HCT116 (cell line): ENCODE data around the gene FBN3. TPM values are rescaled to one million over a fixed set of nuclear protein-coding genes. Genes with fewer than 3 reads are reported as not detected.

Experiments used
- ATAC-seq: fragments of 200-7000 bp; cut with Tn5 transposase; 2 replicates; pipeline ENCODE4 v1.9.1; 2020; ENCODE audit warnings: mild to moderate bottlenecking, moderate library complexity
- BruUV-seq: library from RNA; stranded (reverse); fragments of 400-500 nt; replicated peaks from 2 replicates; lab custom pipeline; 2021; lab: Mats Ljungman, UMichigan
- CTCF ChIA-PET: fragments of 300-600 bp; sonication (Branson Sonifier 250); formaldehyde crosslinking; loops from one replicate; lab custom pipeline; 2021; ENCODE audit warnings: antibody characterized with exemption; lab: Charles Lee
- POLR2A ChIA-PET: fragments of 300-600, 350-600 bp; sonication (Branson Sonifier 250); formaldehyde crosslinking; loops from one replicate; lab custom pipeline; 2021; ENCODE audit warnings: antibody characterized with exemption; lab: Charles Lee
- RAD21 ChIA-PET, 2 experiments: fragments of 300-600 bp; sonication (Branson Sonifier 250); formaldehyde crosslinking; loops; one replicate each; lab custom pipeline; 2023; ENCODE audit warnings: low total read pairs in 2 of 2; ENCODE audit not compliant: uncharacterized antibody in 2 of 2, unreplicated experiment in 2 of 2, low non-redundant PET in 1 of 2; lab: Charles Lee
- DNase-seq: peaks from one replicate; pipeline ENCODE4 v3.0.0-alpha.2; 2010; ENCODE audit warnings: low read depth, low spot score
- H2AFZ ChIP-seq: fragments of 200-600 bp; shearing (Covaris generic), sonication (generic); 2 replicates; pipeline ENCODE4 v1.6.1; 2017; ENCODE audit warnings: low read depth, mixed run types, mixed read lengths, antibody characterized with exemption, low read length; ENCODE audit not compliant: poor library complexity, severe bottlenecking
- H3K27ac ChIP-seq: 2 replicates; pipeline ENCODE4 v1.5.1; 2012; ENCODE audit warnings: low read depth, low read length
- H3K27me3 ChIP-seq: fragments of 200-600 bp; sonication (generic); 2 replicates; pipeline ENCODE4 v1.6.1; 2016; ENCODE audit warnings: mixed run types, low read length, mixed read lengths; ENCODE audit not compliant: insufficient read depth
- H3K36me3 ChIP-seq, 2 experiments: fragments of 200-500 bp in 1 of 2; fragments of 200-600 bp in 1 of 2; sonication (Bioruptor generic) in 1 of 2; sonication (generic) in 1 of 2; 2 replicates each; pipeline versions ENCODE4 v1.5.1 to v1.6.1; 2014 to 2016; ENCODE audit warnings: low read length in 2 of 2, inconsistent platforms in 1 of 2, mixed read lengths in 1 of 2, mixed run types in 1 of 2; ENCODE audit not compliant: insufficient read depth in 2 of 2, control insufficient read depth in 1 of 2
- H3K4me1 ChIP-seq, 2 experiments: fragments of 200-600 bp in 1 of 2; sonication (generic) in 1 of 2; 2 replicates each; pipeline versions ENCODE4 v1.5.1 to v1.6.1; 2012 to 2017; ENCODE audit warnings: low read length in 2 of 2, inconsistent platforms in 1 of 2, mild to moderate bottlenecking in 1 of 2, mixed read lengths in 1 of 2, mixed run types in 1 of 2, moderate library complexity in 1 of 2; ENCODE audit not compliant: insufficient read depth in 2 of 2, control insufficient read depth in 1 of 2
- H3K4me2 ChIP-seq: fragments of 200-600 bp; sonication (generic); 2 replicates; pipeline ENCODE4 v1.6.1; 2017; ENCODE audit warnings: mixed run types, low read length, mixed read lengths
- H3K4me3 ChIP-seq, 2 experiments: fragments of 200-600 bp in 1 of 2; sonication (generic) in 1 of 2; replicated peaks in 1 of 2; 2 replicates each; pipeline ENCODE4 v1.5.1; 2011 to 2016; ENCODE audit warnings: low read length in 2 of 2, control low read depth in 1 of 2, low read depth in 1 of 2, mild to moderate bottlenecking in 1 of 2, mixed read lengths in 1 of 2, mixed run types in 1 of 2
- H3K79me2 ChIP-seq: fragments of 200-600 bp; sonication (generic); 2 replicates; pipeline ENCODE4 v1.6.1; 2017; ENCODE audit warnings: mild to moderate bottlenecking, mixed run types, low read length, moderate library complexity, mixed read lengths; ENCODE audit not compliant: insufficient read depth
- H3K9ac ChIP-seq: fragments of 200-600 bp; sonication (generic); 2 replicates; pipeline ENCODE4 v1.6.1; 2016; ENCODE audit warnings: low read length, mixed read lengths
- H3K9me2 ChIP-seq: fragments of 200-600 bp; sonication (generic), shearing (Covaris generic); 2 replicates; pipeline ENCODE4 v1.6.1; 2017; ENCODE audit warnings: mixed run types, mild to moderate bottlenecking, moderate library complexity; ENCODE audit not compliant: insufficient read depth
- H3K9me3 ChIP-seq, 2 experiments: fragments of 200-500 bp in 1 of 2; fragments of 200-600 bp in 1 of 2; sonication (Bioruptor generic) in 1 of 2; sonication (generic) in 1 of 2; 2 replicates each; pipeline ENCODE4 v1.6.1; 2014 to 2017; ENCODE audit warnings: low read length in 2 of 2, mixed read lengths in 2 of 2, inconsistent platforms in 1 of 2, low read depth in 1 of 2, mild to moderate bottlenecking in 1 of 2, mixed run types in 1 of 2, moderate library complexity in 1 of 2; ENCODE audit not compliant: control insufficient read depth in 1 of 2, insufficient read depth in 1 of 2
- H4K20me1 ChIP-seq: fragments of 200-600 bp; sonication (generic), shearing (Covaris generic); 2 replicates; pipeline ENCODE4 v1.6.1; 2017; ENCODE audit warnings: mixed run types, mild to moderate bottlenecking, moderate library complexity; ENCODE audit not compliant: insufficient read depth
- CEBPB ChIP-seq: IDR thresholded peaks from 2 replicates; pipeline ENCODE4 v1.6.1; 2012; ENCODE audit warnings: low read depth
- EGR1 ChIP-seq: IDR thresholded peaks from 2 replicates; pipeline ENCODE4 v1.6.1; 2012; ENCODE audit warnings: low read depth
- ELF1 ChIP-seq: IDR thresholded peaks from 2 replicates; pipeline ENCODE4 v1.6.1; 2012; ENCODE audit warnings: low read depth, borderline replicate concordance
- EZH2 ChIP-seq: fragments of 200-600 bp; sonication (generic); IDR thresholded peaks from 2 replicates; pipeline ENCODE4 v1.6.1; 2017; ENCODE audit warnings: antibody characterized with exemption, mixed run types
- EZH2phosphoT487 ChIP-seq: fragments of 200-600 bp; IDR thresholded peaks from 2 replicates; pipeline ENCODE4 v1.6.1; 2018; ENCODE audit warnings: antibody characterized with exemption, borderline replicate concordance
- FOSL1 ChIP-seq: IDR thresholded peaks from 2 replicates; pipeline ENCODE4 v1.6.1; 2012; ENCODE audit warnings: low read depth
- POLR2A ChIP-seq: IDR thresholded peaks from 2 replicates; pipeline ENCODE4 v1.7.0; 2011; ENCODE audit warnings: borderline replicate concordance; ENCODE audit not compliant: insufficient read depth, insufficient read length; ENCODE audit errors: extremely low read depth
- POLR2AphosphoS5 ChIP-seq: IDR thresholded peaks from 2 replicates; pipeline ENCODE4 v1.6.1; 2011; ENCODE audit warnings: mild to moderate bottlenecking, low read depth, low read length, moderate library complexity
- SIN3A ChIP-seq: IDR thresholded peaks from 2 replicates; pipeline ENCODE4 v1.6.1; 2012; ENCODE audit warnings: low read depth
- SP1 ChIP-seq: IDR thresholded peaks from 2 replicates; pipeline ENCODE4 v1.6.1; 2012; ENCODE audit warnings: low read depth
- SRF ChIP-seq: IDR thresholded peaks from 2 replicates; pipeline ENCODE4 v1.6.1; 2012; ENCODE audit warnings: low read depth
- TCF7L2 ChIP-seq: IDR thresholded peaks from 2 replicates; pipeline ENCODE4 v1.7.0; 2011; ENCODE audit warnings: borderline replicate concordance, inconsistent platforms; ENCODE audit not compliant: insufficient read depth, insufficient read length; ENCODE audit errors: extremely low read depth
- YY1 ChIP-seq: IDR thresholded peaks from 2 replicates; pipeline ENCODE4 v1.6.1; 2011; ENCODE audit warnings: low read length, low read depth, moderate library complexity, mild to moderate bottlenecking; ENCODE audit not compliant: insufficient replicate concordance; ENCODE audit errors: extremely low read depth
- ZFX ChIP-seq: fragments of 450-650 bp; IDR thresholded peaks from 2 replicates; pipeline ENCODE4 v1.6.1; 2017
- ZNF274 ChIP-seq: fragments of 200-500 bp; sonication (Bioruptor generic); IDR thresholded peaks from 2 replicates; pipeline ENCODE4 v1.6.1; 2014; ENCODE audit warnings: mild to moderate bottlenecking, low read depth, low read length, inconsistent platforms
- intact Hi-C: fragments of 100-400 bp; cut with micrococcal nuclease; formaldehyde crosslinking; loops from 2 replicates; pipeline ENCODE4 v1.10.0; 2022
- total RNA-seq: library from RNA; stranded (reverse); gene quantifications from one replicate; pipeline ENCODE4 v1.2.1, GENCODE V29; 2021; ENCODE audit not compliant: unreplicated experiment
- TF ChIP-seq, protein P1 (sequence below): IDR thresholded peaks from 2 replicates; pipeline ENCODE4 v1.6.1; 2011; ENCODE audit warnings: mild to moderate bottlenecking, low read length, moderate library complexity; ENCODE audit not compliant: insufficient replicate concordance; ENCODE audit errors: extremely low read depth
- TF ChIP-seq, protein P2 (sequence below): IDR thresholded peaks from 2 replicates; pipeline ENCODE4 v1.6.1; 2012
- TF ChIP-seq, protein P3 (sequence below): IDR thresholded peaks from 2 replicates; pipeline ENCODE4 v1.6.1; 2012
- TF ChIP-seq, protein P4 (sequence below), 3 experiments: fragments of 200-600 bp in 1 of 3; sonication (generic) in 1 of 3; IDR thresholded peaks in 2 of 3; conservative IDR thresholded peaks in 1 of 3; 2 replicates each; pipeline ENCODE4 v1.5.1; 2012 to 2017; ENCODE audit warnings: low read depth in 2 of 3, low read length in 2 of 3, antibody characterized with exemption in 1 of 3, borderline replicate concordance in 1 of 3, control low read depth in 1 of 3, mild to moderate bottlenecking in 1 of 3, mixed read lengths in 1 of 3, mixed run types in 1 of 3, moderate library complexity in 1 of 3; ENCODE audit not compliant: insufficient read depth in 1 of 3
- TF ChIP-seq, protein P5 (sequence below): IDR thresholded peaks from 2 replicates; pipeline ENCODE4 v1.6.1; 2012; ENCODE audit warnings: low read depth

FBN3 gene
- total RNA-seq, 1 experiment from 2014 or later, result 6.6 TPM

DNA sequence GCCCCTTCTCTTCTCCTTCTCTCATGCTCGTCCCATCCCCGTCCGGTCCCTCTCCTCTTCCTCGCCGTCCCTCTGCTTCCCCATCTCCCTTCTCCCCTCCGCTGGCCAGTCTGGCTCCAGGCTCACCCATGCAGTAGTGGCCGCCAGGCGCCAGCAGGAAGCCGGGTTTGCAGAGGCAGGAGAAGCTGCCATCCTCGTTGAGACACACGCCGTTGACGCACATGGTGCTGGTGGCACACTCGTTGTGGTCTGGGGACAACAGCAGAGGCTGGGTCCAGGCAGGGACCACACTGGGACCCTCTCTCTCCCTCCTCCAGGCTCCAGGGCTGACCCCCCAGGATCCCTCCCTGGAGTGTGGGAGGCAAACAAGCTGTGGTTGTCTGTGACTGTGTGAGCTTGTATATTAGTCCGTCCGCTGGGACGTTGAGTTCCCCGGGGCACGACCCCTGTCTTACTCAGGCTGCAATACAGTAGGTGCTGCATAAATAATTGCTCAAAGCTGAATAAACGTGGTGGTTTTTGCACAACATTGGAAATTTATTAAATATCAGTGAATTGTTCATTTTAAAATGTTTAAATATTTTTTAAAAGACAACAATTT, 16.4 kb downstream of the FBN3 start:
- TF ChIP-seq, protein P1, sequence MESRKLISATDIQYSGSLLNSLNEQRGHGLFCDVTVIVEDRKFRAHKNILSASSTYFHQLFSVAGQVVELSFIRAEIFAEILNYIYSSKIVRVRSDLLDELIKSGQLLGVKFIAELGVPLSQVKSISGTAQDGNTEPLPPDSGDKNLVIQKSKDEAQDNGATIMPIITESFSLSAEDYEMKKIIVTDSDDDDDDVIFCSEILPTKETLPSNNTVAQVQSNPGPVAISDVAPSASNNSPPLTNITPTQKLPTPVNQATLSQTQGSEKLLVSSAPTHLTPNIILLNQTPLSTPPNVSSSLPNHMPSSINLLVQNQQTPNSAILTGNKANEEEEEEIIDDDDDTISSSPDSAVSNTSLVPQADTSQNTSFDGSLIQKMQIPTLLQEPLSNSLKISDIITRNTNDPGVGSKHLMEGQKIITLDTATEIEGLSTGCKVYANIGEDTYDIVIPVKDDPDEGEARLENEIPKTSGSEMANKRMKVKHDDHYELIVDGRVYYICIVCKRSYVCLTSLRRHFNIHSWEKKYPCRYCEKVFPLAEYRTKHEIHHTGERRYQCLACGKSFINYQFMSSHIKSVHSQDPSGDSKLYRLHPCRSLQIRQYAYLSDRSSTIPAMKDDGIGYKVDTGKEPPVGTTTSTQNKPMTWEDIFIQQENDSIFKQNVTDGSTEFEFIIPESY, result no peak
- TF ChIP-seq POLR2AphosphoS5, result no peak
- no peak for TF ChIP-seq CEBPB
- no peak for TF ChIP-seq SP1
- TF ChIP-seq SRF, result no peak
- TF ChIP-seq, protein P2, sequence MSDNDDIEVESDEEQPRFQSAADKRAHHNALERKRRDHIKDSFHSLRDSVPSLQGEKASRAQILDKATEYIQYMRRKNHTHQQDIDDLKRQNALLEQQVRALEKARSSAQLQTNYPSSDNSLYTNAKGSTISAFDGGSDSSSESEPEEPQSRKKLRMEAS, result no peak
- TF ChIP-seq ZNF274, result no peak
- TF ChIP-seq, protein P3, sequence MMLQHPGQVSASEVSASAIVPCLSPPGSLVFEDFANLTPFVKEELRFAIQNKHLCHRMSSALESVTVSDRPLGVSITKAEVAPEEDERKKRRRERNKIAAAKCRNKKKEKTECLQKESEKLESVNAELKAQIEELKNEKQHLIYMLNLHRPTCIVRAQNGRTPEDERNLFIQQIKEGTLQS, result no peak
- TF ChIP-seq, protein P4, sequence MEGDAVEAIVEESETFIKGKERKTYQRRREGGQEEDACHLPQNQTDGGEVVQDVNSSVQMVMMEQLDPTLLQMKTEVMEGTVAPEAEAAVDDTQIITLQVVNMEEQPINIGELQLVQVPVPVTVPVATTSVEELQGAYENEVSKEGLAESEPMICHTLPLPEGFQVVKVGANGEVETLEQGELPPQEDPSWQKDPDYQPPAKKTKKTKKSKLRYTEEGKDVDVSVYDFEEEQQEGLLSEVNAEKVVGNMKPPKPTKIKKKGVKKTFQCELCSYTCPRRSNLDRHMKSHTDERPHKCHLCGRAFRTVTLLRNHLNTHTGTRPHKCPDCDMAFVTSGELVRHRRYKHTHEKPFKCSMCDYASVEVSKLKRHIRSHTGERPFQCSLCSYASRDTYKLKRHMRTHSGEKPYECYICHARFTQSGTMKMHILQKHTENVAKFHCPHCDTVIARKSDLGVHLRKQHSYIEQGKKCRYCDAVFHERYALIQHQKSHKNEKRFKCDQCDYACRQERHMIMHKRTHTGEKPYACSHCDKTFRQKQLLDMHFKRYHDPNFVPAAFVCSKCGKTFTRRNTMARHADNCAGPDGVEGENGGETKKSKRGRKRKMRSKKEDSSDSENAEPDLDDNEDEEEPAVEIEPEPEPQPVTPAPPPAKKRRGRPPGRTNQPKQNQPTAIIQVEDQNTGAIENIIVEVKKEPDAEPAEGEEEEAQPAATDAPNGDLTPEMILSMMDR (IDR thresholded peaks at IDR 0.05 in 2 of 3, conservative IDR thresholded peaks at IDR 0.05 in 1 of 3; ENCODE audit: borderline replicate concordance in 1 of 3, insufficient read depth in 1 of 3, low read depth in 2 of 3, low read length in 2 of 3), result no peak
- TF ChIP-seq TCF7L2, result no peak
- no peak for TF ChIP-seq YY1
- no peak for TF ChIP-seq ZFX
- TF ChIP-seq POLR2A, result no peak
- no peak for TF ChIP-seq SIN3A
- no peak for TF ChIP-seq EZH2
- TF ChIP-seq ELF1, result no peak
- TF ChIP-seq, protein P5, sequence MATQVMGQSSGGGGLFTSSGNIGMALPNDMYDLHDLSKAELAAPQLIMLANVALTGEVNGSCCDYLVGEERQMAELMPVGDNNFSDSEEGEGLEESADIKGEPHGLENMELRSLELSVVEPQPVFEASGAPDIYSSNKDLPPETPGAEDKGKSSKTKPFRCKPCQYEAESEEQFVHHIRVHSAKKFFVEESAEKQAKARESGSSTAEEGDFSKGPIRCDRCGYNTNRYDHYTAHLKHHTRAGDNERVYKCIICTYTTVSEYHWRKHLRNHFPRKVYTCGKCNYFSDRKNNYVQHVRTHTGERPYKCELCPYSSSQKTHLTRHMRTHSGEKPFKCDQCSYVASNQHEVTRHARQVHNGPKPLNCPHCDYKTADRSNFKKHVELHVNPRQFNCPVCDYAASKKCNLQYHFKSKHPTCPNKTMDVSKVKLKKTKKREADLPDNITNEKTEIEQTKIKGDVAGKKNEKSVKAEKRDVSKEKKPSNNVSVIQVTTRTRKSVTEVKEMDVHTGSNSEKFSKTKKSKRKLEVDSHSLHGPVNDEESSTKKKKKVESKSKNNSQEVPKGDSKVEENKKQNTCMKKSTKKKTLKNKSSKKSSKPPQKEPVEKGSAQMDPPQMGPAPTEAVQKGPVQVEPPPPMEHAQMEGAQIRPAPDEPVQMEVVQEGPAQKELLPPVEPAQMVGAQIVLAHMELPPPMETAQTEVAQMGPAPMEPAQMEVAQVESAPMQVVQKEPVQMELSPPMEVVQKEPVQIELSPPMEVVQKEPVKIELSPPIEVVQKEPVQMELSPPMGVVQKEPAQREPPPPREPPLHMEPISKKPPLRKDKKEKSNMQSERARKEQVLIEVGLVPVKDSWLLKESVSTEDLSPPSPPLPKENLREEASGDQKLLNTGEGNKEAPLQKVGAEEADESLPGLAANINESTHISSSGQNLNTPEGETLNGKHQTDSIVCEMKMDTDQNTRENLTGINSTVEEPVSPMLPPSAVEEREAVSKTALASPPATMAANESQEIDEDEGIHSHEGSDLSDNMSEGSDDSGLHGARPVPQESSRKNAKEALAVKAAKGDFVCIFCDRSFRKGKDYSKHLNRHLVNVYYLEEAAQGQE, result no peak
- TF ChIP-seq EGR1, result no peak
- TF ChIP-seq EZH2phosphoT487, result no peak
- no peak for TF ChIP-seq FOSL1
- ATAC-seq (no peak), DNase-seq (no peak)
- ChIA-PET RAD21 (no interaction called here), CTCF (no interaction called here), POLR2A (no interaction called here)
- Histone ChIP-seq H3K9ac (no peak overlapping the region), H3K9me3 (no peaks in the 10 kb centered on the region), H3K27ac (no peak overlapping the region), H4K20me1 (no peaks in the 10 kb centered on the region), H3K4me3 (no peak overlapping the region), H3K27me3 (no peaks in the 10 kb centered on the region), H3K36me3 (no peaks in the 10 kb centered on the region), H3K4me1 (no peaks in the 10 kb centered on the region), H3K4me2 (no peak overlapping the region), H2AFZ (no peak overlapping the region), H3K79me2 (no peaks in the 10 kb centered on the region), H3K9me2 (no peaks in the 10 kb centered on the region)
- intact Hi-C loops, result no loop called here
- no TSS peak for BruUV-seq
